ENCODE data around the gene RAB30. TPM values are rescaled to one million over a fixed set of nuclear protein-coding genes. Genes with fewer than 3 reads are reported as not detected.

RAB30 gene
- total RNA-seq, 1 donor, result 25.9 TPM

DNA sequence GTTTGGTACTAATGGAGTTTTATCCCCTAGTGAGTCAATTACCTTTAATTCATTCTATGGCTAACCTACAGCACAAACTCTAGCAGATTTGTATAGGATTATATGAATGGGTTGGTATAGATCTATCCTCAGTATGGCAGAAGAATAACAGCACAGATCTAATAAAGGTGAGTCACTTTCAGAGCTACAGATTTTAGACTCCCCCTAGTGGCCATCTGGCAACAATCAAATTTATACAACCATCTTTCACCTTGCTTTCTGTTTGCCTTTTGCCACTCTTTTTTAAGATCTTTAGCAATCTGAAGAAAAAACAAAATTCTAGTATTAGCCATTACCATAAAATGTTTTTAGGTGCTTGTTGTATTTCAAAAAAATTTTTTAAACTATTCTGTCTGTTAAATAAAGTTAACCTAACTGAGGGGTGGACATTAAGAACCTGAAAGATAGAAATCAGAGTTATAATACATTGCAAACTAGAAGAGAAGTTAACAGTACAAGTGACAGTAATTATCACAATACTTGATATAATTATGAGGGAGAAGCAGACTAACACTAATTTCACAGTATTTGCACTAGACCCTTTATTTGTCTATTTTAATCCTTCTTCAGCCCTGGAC is 144.3 kb downstream of the RAB30 start:
- no peak overlapping the region for H3K4me3 ChIP-seq (ENCODE audit: low read depth, low read length)
- peak; percentile 75 for DNase-seq (ENCODE audit: low read depth)
- TF ChIP-seq, protein P1, sequence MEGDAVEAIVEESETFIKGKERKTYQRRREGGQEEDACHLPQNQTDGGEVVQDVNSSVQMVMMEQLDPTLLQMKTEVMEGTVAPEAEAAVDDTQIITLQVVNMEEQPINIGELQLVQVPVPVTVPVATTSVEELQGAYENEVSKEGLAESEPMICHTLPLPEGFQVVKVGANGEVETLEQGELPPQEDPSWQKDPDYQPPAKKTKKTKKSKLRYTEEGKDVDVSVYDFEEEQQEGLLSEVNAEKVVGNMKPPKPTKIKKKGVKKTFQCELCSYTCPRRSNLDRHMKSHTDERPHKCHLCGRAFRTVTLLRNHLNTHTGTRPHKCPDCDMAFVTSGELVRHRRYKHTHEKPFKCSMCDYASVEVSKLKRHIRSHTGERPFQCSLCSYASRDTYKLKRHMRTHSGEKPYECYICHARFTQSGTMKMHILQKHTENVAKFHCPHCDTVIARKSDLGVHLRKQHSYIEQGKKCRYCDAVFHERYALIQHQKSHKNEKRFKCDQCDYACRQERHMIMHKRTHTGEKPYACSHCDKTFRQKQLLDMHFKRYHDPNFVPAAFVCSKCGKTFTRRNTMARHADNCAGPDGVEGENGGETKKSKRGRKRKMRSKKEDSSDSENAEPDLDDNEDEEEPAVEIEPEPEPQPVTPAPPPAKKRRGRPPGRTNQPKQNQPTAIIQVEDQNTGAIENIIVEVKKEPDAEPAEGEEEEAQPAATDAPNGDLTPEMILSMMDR (IDR thresholded peaks at IDR 0.05; ENCODE audit: insufficient read depth, low read length), result peak; percentile 78

DNA sequence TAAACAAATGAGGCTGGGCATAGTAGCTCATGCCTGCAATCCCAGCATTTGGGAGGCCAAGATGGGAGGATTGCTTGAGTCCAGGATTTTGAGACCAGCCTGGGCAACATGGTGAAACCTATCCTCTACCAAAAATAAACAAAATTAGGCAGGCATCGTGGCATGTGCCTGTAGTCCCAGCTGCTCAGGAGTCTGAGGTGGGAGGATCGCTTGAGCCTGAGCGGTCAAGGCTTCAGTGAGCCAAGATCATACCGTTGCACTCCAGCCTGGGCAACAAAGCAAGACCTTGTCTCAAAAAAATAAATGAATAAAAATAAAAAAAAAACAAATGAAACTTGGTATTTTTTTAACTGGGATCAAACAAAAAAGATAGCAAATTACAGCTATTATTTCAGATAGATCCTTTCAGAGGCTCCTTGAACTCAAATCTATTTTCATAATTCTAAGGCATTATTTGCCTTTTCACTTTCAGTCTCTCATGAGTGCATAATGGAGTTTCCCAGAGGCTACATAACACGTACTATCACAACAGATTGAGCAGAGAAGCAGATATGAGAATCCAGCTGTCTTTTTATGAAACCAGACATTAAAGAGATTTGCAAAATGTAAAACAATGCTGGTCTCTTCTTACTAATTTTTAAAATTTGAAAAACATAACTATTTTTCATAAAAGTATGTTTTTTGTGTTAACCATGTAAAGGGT is 147.0 kb downstream of the RAB30 start:
- no peak for DNase-seq (ENCODE audit: low read depth)
- no peak overlapping the region for H3K4me3 ChIP-seq (ENCODE audit: low read depth, low read length)
- TF ChIP-seq, protein P1 (IDR thresholded peaks at IDR 0.05; ENCODE audit: insufficient read depth, low read length), result no peak

Small RNA genes within 50 kb of the gene (small RNA-seq; reads per million reads assigned to genes)
- not detected for gene SNORA70E

Other genes with a start within 250 kb of the RAB30 start
- 19.0 and 41.1 TPM in 2 replicates for gene PRCP, start 171.5 kb downstream of the RAB30 start, total RNA-seq (ENCODE audit: low replicate concordance)
- gene DDIAS, start 170.2 kb downstream of the RAB30 start, total RNA-seq (ENCODE audit: low replicate concordance), result 0.16 and 14.3 TPM in 2 replicates
- 47.7 and 49.2 TPM in 2 replicates for gene PCF11, start 85.2 kb upstream of the RAB30 start, total RNA-seq (ENCODE audit: low replicate concordance)
- gene ANKRD42, start 121.8 kb upstream of the RAB30 start, total RNA-seq (ENCODE audit: low replicate concordance), result 8.3 and 9.5 TPM in 2 replicates
- gene CCDC90B, start 214.5 kb upstream of the RAB30 start, total RNA-seq (ENCODE audit: low replicate concordance), result 78.0 and 168 TPM in 2 replicates